Measurements from ENCODE around the gene CPA1. TPM values are rescaled to one million over a fixed set of nuclear protein-coding genes. Genes with fewer than 3 reads are reported as not detected.

Gene CPA1
- total and polyA plus RNA-seq, 2 of the 13 experiments (the other 11 are each of a cell fraction or from before 2014, with no cell fraction given): 0.20 to 0.58 TPM

DNA sequence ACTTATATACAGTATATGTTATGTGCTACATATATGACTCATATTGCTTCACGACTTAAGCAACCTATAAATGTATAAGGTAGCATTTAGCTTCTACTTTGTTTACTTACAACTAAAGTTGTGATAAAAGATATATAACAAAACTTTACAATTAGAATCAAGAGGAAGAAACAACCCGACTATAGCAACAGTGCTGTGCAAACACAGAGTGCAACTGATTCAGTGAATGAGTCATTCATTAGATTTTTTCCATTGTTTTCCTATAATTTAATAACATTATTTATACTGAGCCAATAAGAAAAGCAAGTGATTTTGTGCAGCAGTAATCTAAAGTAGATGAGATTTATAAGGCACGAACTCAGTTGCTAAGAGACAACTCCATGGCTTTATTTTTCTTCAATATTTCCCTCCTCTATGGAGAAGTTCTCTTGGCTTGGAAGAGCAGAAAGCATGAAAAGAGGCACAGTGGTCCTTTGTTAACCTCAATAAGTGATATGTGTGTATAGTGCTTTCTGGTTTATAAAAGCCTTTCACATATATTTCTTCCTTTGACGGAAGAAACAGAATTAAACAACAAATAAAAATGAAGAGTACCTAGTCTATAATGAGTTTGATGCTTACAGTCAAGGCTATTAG lies 40.8 kb downstream of the CPA1 start:
- FAIRE-seq (no peak), DNase-seq (ENCODE audit: low spot score) (no peak), ATAC-seq (no peak)
- Histone ChIP-seq H3K4me2 (ENCODE audit: low read depth, low read length) (no peak overlapping the region), H3K9ac (ENCODE audit: insufficient read depth, low read depth, low read length) (no peak overlapping the region), H3K4me1 (ENCODE audit: insufficient read depth, low read length) (no peaks in the 10 kb centered on the region), H3K79me2 (ENCODE audit: insufficient read depth, low read length) (no peaks in the 10 kb centered on the region), H3K9me3 (ENCODE audit: low read length) (no peaks in the 10 kb centered on the region), H3K27ac (ENCODE audit: extremely low read length, insufficient read depth, low read length) (no peak overlapping the region), H3K27me3 (ENCODE audit: control insufficient read depth in 1 of 2, insufficient read depth in 2 of 2, low read length in 2 of 2) (no peaks in the 10 kb centered on the region), H4K20me1 (ENCODE audit: insufficient read depth, low read length) (no peaks in the 10 kb centered on the region), H3K36me3 (replicated peaks in 1 of 2; ENCODE audit: control insufficient read depth in 1 of 2, insufficient read depth in 2 of 2, low read length in 2 of 2) (0 out of 5 replicates have a peak, but pooled peaks cover 0 to 4% of the 10 kb centered on the region in 2 experiments), H2AFZ (ENCODE audit: low read length) (no peak overlapping the region), H3K4me3 (replicated peaks in 1 of 3; ENCODE audit: insufficient read depth in 1 of 3, low read depth in 2 of 3, low read length in 3 of 3) (no peak overlapping the region)
- intact Hi-C loops (cut with micrococcal nuclease; ENCODE audit: unreplicated experiment) (no loop called here), in situ Hi-C loops (cut with HindIII; ENCODE audit: extremely low pct_ligation_motif_present, low pct_unique_long_range_greater_than_20kb) (no loop called here)
- ChIA-PET POLR2A (no interaction called here), CTCF (ENCODE audit: low intra/inter-chr PET ratio, low total read pairs) (no interaction called here)
- no TSS peak for BruUV-seq (replicated peaks)
- TF ChIP-seq ZNF678 (CRISPR knock-in tag; IDR thresholded peaks at IDR 0.05): no peak
- TF ChIP-seq JUND (CRISPR knock-in tag; IDR thresholded peaks at IDR 0.05): no peak
- no peak for TF ChIP-seq ZNF775 (CRISPR knock-in tag; IDR thresholded peaks at IDR 0.05; ENCODE audit: borderline replicate concordance)
- no peak for TF ChIP-seq SP5 (CRISPR knock-in tag; IDR thresholded peaks at IDR 0.05; ENCODE audit: borderline replicate concordance, low read depth)
- TF ChIP-seq THYN1 (CRISPR knock-in tag; IDR thresholded peaks at IDR 0.05; ENCODE audit: borderline replicate concordance, low read depth): no peak
- no peak for TF ChIP-seq ZMYM2 (CRISPR knock-in tag; IDR thresholded peaks at IDR 0.05)
- TF ChIP-seq FOXO1 (CRISPR knock-in tag; IDR thresholded peaks at IDR 0.05): no peak
- TF ChIP-seq, protein P1, sequence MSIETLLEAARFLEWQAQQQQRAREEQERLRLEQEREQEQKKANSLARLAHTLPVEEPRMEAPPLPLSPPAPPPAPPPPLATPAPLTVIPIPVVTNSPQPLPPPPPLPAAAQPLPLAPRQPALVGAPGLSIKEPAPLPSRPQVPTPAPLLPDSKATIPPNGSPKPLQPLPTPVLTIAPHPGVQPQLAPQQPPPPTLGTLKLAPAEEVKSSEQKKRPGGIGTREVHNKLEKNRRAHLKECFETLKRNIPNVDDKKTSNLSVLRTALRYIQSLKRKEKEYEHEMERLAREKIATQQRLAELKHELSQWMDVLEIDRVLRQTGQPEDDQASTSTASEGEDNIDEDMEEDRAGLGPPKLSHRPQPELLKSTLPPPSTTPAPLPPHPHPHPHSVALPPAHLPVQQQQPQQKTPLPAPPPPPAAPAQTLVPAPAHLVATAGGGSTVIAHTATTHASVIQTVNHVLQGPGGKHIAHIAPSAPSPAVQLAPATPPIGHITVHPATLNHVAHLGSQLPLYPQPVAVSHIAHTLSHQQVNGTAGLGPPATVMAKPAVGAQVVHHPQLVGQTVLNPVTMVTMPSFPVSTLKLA (IDR thresholded peaks at IDR 0.05): no peak
- no peak for TF ChIP-seq ATM (IDR thresholded peaks at IDR 0.05; ENCODE audit: borderline replicate concordance)
- no peak for TF ChIP-seq ZNF335 (CRISPR knock-in tag; IDR thresholded peaks at IDR 0.05)
- no peak for TF ChIP-seq ZNF557 (CRISPR knock-in tag; IDR thresholded peaks at IDR 0.05)
- no peak for TF ChIP-seq ZNF839 (CRISPR knock-in tag; IDR thresholded peaks at IDR 0.05; ENCODE audit: borderline replicate concordance)
- TF ChIP-seq ZFP1 (CRISPR knock-in tag; IDR thresholded peaks at IDR 0.05): no peak
- TF ChIP-seq ZSCAN29 (CRISPR knock-in tag; conservative IDR thresholded peaks at IDR 0.05): no peak
- TF ChIP-seq, protein P2, sequence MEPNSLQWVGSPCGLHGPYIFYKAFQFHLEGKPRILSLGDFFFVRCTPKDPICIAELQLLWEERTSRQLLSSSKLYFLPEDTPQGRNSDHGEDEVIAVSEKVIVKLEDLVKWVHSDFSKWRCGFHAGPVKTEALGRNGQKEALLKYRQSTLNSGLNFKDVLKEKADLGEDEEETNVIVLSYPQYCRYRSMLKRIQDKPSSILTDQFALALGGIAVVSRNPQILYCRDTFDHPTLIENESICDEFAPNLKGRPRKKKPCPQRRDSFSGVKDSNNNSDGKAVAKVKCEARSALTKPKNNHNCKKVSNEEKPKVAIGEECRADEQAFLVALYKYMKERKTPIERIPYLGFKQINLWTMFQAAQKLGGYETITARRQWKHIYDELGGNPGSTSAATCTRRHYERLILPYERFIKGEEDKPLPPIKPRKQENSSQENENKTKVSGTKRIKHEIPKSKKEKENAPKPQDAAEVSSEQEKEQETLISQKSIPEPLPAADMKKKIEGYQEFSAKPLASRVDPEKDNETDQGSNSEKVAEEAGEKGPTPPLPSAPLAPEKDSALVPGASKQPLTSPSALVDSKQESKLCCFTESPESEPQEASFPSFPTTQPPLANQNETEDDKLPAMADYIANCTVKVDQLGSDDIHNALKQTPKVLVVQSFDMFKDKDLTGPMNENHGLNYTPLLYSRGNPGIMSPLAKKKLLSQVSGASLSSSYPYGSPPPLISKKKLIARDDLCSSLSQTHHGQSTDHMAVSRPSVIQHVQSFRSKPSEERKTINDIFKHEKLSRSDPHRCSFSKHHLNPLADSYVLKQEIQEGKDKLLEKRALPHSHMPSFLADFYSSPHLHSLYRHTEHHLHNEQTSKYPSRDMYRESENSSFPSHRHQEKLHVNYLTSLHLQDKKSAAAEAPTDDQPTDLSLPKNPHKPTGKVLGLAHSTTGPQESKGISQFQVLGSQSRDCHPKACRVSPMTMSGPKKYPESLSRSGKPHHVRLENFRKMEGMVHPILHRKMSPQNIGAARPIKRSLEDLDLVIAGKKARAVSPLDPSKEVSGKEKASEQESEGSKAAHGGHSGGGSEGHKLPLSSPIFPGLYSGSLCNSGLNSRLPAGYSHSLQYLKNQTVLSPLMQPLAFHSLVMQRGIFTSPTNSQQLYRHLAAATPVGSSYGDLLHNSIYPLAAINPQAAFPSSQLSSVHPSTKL (CRISPR knock-in tag; IDR thresholded peaks at IDR 0.05): no peak
- TF ChIP-seq, protein P3, sequence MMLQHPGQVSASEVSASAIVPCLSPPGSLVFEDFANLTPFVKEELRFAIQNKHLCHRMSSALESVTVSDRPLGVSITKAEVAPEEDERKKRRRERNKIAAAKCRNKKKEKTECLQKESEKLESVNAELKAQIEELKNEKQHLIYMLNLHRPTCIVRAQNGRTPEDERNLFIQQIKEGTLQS (CRISPR knock-in tag; IDR thresholded peaks at IDR 0.05): no peak
- WGBS (ENCODE audit: low lambda C conversion rate): 93% methylated on average over 4 of the region's 4 CpGs
